Ovary (tissue), 3 donors: ENCODE data around the gene SFMBT2.

Experiments used
- CTCF ChIP-seq, 3 donors: fragments of 450-650 bp in 2 of 3; fragments of 200-600 bp in 1 of 3; IDR thresholded peaks; one replicate each; pipeline versions ENCODE4 v1.5.1 to v1.8.0; 2016 to 2022; ENCODE audit warnings: antibody characterized with exemption in 3 of 3, mild to moderate bottlenecking in 1 of 3
- POLR2A ChIP-seq: fragments of 450-650 bp; IDR thresholded peaks from one replicate; pipeline ENCODE4 v1.6.1; 2017; ENCODE audit warnings: antibody characterized with exemption, mild to moderate bottlenecking, moderate library complexity
- donor health status: DM: no; HTN: no; CAD: no.

DNA sequence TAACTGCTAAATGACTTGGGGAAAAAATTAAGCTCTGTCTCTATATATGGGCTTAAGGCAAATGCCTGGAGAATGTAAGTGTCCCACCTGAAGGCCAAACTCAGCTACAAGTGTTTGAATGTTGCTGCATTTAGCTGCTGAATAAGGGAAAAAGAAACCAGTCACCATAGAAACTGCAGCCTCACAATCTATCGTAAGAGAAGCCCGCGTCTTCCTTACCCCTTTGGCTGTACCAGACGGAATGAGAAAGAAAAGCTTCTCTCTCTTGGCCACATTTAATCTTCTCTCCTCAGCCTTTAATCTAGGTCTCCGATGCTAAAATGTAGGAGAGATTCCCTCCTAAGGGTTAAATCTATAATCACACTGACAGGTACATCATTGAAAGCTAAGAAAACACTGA, 147.2 kb downstream of the SFMBT2 start:
- TF ChIP-seq CTCF (IDR thresholded peaks at IDR 0.05) (no peak), POLR2A (no peak)
